WERI-Rb-1 (cell line): ENCODE data around the gene CSNK1E.

ENCODE experiments used
- DNase-seq: peaks from one replicate; pipeline ENCODE4 v3.0.0-alpha.2; 2020
- H3K27ac ChIP-seq: fragments of 250-450 bp; sonication (Bioruptor Pico); 2 replicates; pipeline ENCODE4 v1.5.1; 2020; ENCODE audit warnings: mild to moderate bottlenecking, moderate library complexity
- H3K27me3 ChIP-seq: fragments of 250-450 bp; sonication (Bioruptor Pico); 2 replicates; pipeline ENCODE4 v1.5.1; 2021; ENCODE audit warnings: mild to moderate bottlenecking, low read depth, moderate library complexity; ENCODE audit not compliant: insufficient read depth, severe bottlenecking
- H3K36me3 ChIP-seq: fragments of 250-450 bp; sonication (Bioruptor Pico); 2 replicates; pipeline ENCODE4 v1.5.1; 2020; ENCODE audit warnings: mild to moderate bottlenecking, moderate library complexity
- H3K4me3 ChIP-seq: 2 replicates; pipeline ENCODE4 v1.5.1; 2011; ENCODE audit warnings: low read depth, mild to moderate bottlenecking, control low read depth, low read length
- H3K9me3 ChIP-seq: fragments of 250-450 bp; sonication (Bioruptor Pico); 2 replicates; pipeline ENCODE4 v1.5.1; 2021; ENCODE audit warnings: mild to moderate bottlenecking, moderate library complexity; ENCODE audit not compliant: severe bottlenecking
- TF ChIP-seq, protein P1 (sequence below): IDR thresholded peaks from 2 replicates; pipeline ENCODE4 v1.5.1; 2011; ENCODE audit warnings: low read depth, mild to moderate bottlenecking, control low read depth, inconsistent platforms, low read length

Gene CSNK1E

DNA sequence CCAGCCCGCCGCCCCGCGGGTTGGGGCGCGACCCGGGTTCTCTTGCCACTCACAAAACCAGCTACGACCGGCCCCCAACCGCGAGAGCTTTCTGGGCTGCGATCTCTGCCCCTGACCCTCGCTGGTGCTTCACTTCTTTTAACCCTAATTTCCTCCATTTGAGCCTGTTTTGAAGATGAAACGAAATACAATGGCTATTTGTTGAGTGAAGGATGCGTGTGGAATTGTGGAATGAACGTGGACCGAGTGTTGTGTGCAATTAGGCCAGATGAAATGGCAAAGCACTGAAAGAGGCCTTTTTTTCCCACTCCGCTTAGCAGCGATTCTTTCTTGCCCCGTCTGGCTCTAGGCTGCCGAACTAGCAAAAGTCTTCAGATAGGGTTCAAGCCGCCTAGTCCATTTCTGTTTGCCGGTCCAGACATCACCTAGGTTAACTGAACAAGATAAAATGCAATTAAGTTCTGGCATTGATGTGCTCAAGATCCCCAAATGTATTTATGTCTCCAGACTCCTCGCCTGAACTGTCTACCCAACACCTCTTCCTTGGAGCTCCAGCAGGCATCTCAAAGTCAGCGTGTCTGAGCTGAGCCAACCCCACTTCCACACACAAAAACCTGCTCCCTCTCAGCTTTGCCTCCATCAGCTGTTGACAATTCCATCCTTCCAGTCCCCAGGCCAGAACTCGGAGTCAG is 44.0 kb downstream of the CSNK1E start:
- no peak for DNase-seq
- peaks cover 9% of the 10 kb centered on the region for H3K36me3 ChIP-seq
- H3K4me3 ChIP-seq = peak overlapping the region; percentile 55
- H3K27me3 ChIP-seq = no peaks in the 10 kb centered on the region
- TF ChIP-seq, protein P1, sequence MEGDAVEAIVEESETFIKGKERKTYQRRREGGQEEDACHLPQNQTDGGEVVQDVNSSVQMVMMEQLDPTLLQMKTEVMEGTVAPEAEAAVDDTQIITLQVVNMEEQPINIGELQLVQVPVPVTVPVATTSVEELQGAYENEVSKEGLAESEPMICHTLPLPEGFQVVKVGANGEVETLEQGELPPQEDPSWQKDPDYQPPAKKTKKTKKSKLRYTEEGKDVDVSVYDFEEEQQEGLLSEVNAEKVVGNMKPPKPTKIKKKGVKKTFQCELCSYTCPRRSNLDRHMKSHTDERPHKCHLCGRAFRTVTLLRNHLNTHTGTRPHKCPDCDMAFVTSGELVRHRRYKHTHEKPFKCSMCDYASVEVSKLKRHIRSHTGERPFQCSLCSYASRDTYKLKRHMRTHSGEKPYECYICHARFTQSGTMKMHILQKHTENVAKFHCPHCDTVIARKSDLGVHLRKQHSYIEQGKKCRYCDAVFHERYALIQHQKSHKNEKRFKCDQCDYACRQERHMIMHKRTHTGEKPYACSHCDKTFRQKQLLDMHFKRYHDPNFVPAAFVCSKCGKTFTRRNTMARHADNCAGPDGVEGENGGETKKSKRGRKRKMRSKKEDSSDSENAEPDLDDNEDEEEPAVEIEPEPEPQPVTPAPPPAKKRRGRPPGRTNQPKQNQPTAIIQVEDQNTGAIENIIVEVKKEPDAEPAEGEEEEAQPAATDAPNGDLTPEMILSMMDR = no peak
- no peaks in the 10 kb centered on the region for H3K9me3 ChIP-seq
- H3K27ac ChIP-seq = peak overlapping the region; percentile 79

DNA sequence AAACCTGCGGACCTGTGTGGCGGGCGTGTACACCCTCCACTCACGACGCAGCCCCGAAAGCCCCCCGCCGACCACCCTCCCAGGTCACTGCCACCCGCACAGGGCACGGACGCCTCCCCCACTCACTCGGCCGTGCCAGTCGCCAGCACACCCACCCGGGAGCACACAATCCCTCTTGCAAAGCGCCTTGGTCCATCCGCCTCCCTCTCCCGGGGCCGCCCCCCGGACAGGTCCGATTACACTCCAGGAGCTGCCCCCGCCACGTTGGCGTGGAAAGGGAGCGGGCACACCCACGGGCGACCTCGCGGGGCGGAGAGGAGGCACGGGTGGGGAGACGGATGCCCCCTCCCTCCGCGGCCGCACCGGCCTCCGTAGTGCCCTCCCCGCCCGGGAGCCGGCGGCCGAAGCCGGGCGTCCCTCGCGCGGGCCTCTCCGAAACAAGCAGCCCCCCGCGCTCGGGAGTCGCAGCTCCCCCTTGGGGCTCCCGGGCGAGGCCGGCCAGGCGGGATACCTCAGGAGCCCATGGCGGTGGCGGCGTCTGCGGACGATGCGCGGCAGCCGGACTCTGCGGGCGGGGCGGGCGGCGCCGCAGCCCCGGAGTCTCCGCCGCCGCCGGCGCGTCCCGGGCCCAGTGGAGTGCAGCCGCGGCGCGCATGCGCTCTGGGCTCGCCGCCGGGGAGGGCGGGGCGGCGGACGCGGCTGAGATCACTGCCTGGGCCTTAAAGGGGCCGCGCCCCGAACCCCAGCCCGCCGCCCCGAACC is 44.7 kb downstream of the CSNK1E start, which contains the start of gene TMEM184B:
Gene TMEM184B (minus strand): TSS at position 638 of the 762 bp plus-strand sequence. CDS start 25,049 bp downstream, outside the sequence.
- Histone ChIP-seq H3K4me3 (peak within 1 kb of the TSS; percentile 67), H3K27ac (peak within 1 kb of the TSS; percentile 79), H3K36me3 (peaks cover 9% of the 10 kb centered on the region), H3K27me3 (no peaks in the 10 kb centered on the region), H3K9me3 (no peaks in the 10 kb centered on the region)
- TF ChIP-seq, protein P1 = no peak
- DNase-seq = peak; percentile 62

DNA sequence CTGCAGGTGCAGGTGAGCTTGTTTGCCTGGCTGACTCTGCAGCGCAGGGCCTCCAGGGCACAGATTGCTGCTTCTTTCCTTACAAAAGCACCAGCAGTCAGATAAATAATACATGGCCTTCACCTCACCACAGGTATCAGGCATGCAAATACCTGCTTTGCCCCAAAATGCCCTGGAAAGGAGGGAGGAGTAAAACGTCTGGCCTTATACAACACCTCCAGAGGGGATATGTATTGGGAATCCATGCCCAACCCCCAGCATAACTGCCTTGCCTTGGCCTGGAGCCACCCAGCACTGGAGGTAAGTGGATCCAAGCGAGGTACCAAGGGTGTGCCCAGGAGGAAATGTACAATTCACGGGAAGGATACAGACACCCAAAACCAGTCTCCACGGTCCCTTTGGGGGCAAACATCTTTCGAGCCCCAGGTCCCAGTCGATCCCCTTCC is 45.3 kb downstream of the CSNK1E start:
- H3K9me3 ChIP-seq = no peaks in the 10 kb centered on the region
- peak overlapping the region; percentile 67 for H3K4me3 ChIP-seq
- no peak overlapping the region; the same call in 1 of the 2 replicates for H3K27ac ChIP-seq

DNA sequence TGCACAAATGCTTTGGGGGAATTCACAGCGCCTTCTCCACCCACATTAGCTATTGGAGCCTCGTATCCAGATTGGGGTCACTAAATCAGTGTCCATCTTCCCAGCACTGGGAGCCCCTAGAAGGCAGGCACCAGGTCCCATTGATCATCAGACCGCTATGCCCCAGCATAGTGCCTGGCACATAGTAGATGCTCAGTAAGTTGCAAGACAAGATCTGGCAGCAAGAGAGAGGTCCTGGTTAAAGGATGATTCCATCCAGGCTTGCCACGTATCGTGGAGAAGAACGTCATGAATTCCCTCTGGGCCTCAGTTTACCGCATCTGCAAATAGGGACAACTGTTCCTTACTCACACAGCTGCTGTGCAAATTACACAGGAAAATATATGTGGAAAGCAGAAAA is 46.1 kb downstream of the CSNK1E start:
- no peaks in the 10 kb centered on the region for H3K9me3 ChIP-seq
- peaks cover 9% of the 10 kb centered on the region for H3K36me3 ChIP-seq
- no peaks in the 10 kb centered on the region for H3K27me3 ChIP-seq
- no peak overlapping the region for H3K27ac ChIP-seq
- TF ChIP-seq, protein P1 = no peak
- DNase-seq = no peak
- no peak overlapping the region for H3K4me3 ChIP-seq

More for the DNA sequence above, 45.3 kb downstream of the CSNK1E start:
- DNase-seq = no peak
- TF ChIP-seq, protein P1 = no peak
- Histone ChIP-seq H3K36me3 (peaks cover 9% of the 10 kb centered on the region), H3K27me3 (no peaks in the 10 kb centered on the region)

DNA sequence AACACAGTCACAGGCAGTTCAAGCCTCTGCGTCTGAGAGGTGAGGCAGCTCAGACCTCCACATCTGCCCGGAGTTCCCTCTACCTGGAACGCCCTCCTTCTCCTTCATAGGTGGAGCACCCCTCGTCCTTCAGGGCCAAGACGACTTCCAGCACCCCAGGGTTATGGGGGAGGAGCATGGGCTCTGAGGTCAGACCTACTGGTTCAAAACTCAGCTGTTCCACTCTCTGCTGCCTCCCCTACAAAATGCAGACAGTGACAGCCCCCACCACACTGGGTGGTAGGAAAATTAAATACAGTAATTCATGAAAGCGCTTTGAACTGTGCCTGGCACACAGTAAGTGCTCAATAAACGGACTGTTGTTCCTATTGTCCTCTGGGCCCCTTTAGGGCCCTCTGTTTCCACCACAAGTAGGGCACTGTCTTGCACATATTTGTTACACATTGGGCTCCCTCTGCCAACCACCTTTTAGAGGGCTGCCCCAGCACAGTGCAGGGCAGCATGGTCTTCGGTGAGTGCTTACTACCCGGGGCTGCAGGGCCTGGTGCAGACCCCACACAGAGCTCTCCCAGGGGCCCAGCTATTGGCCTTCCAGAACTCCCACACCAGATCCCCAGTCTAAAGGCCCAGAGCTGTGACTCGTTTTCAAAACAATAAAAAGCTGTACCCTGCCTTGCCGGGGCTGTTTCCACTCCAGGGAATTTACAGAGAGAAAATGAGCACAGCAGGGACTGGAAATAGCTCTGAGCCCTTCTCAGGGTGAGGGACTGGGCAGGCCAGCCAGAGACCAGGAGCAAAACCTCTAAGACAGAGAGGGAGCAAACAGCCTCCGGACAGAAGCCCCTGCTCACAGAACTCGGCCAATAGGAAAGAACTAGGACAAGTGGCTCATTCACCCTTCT is 46.9 kb downstream of the CSNK1E start:
- no peak for DNase-seq
- no peaks in the 10 kb centered on the region for H3K27me3 ChIP-seq
- no peak overlapping the region for H3K27ac ChIP-seq
- peaks cover 9% of the 10 kb centered on the region for H3K36me3 ChIP-seq
- H3K9me3 ChIP-seq = no peaks in the 10 kb centered on the region
- H3K4me3 ChIP-seq = no peak overlapping the region
- TF ChIP-seq, protein P1 = no peak
